Tibial nerve (tissue), 4 donors: ENCODE data around the gene UBALD1. TPM values are rescaled to one million over a fixed set of nuclear protein-coding genes. Genes with fewer than 3 reads are reported as not detected.
"Not testable (repeated sequence)": the region's sequence is repeated elsewhere in the genome, so short reads cannot be mapped to it uniquely, and the experiment has no call there.

Source experiments
- DNase-seq, 2 donors: peaks; one replicate each; pipeline ENCODE4 v3.0.0-alpha.2; 2019; ENCODE audit warnings: low spot score in 2 of 2
- H3K27ac ChIP-seq, 4 donors: fragments of 200-600 bp; sonication (generic) in 3 of 4; one replicate each; pipeline ENCODE4 v1.5.1; 2017 to 2019; ENCODE audit warnings: mild to moderate bottlenecking in 1 of 4
- H3K27me3 ChIP-seq, 2 donors: fragments of 200-600 bp; sonication (generic) in 1 of 2; one replicate each; pipeline versions ENCODE4 v1.5.1 to v1.6.0; 2017 to 2019
- H3K36me3 ChIP-seq, 3 donors: fragments of 200-600 bp; sonication (generic); one replicate each; pipeline ENCODE4 v1.5.1; 2018 to 2019
- H3K4me1 ChIP-seq, 4 donors: fragments of 200-600 bp; sonication (generic) in 3 of 4; one replicate each; pipeline ENCODE4 v1.5.1; 2017 to 2019
- H3K4me3 ChIP-seq, 4 donors: fragments of 200-600 bp; sonication (generic) in 3 of 4; one replicate each; pipeline ENCODE4 v1.5.1; 2017 to 2019; ENCODE audit warnings: mild to moderate bottlenecking in 1 of 4, moderate library complexity in 1 of 4
- H3K9me3 ChIP-seq, 4 donors: fragments of 200-600 bp; sonication (generic) in 3 of 4; one replicate each; pipeline ENCODE4 v1.5.1; 2017 to 2019
- CTCF ChIP-seq, 5 experiments: fragments of 200-600 bp in 3 of 5; fragments of 450-650 bp in 2 of 5; sonication (generic) in 3 of 5; IDR thresholded peaks; one replicate each; pipeline ENCODE4 v1.5.1; 2016 to 2019; ENCODE audit warnings: antibody characterized with exemption in 5 of 5, mild to moderate bottlenecking in 3 of 5, moderate library complexity in 2 of 5
- EP300 ChIP-seq, 2 donors: sonication (generic); formaldehyde crosslinking; IDR thresholded peaks; one replicate each; pipeline ENCODE4 v1.6.1; 2017; ENCODE audit warnings: antibody characterized with exemption in 2 of 2, mild to moderate bottlenecking in 1 of 2
- POLR2A ChIP-seq, 2 donors: fragments of 450-650 bp; IDR thresholded peaks; one replicate each; pipeline ENCODE4 v1.6.1; 2017; ENCODE audit warnings: antibody characterized with exemption in 2 of 2, mild to moderate bottlenecking in 2 of 2, moderate library complexity in 2 of 2
- WGBS, 2 donors: methylation state at CpG; one replicate each; pipeline ENCODE4 v1.1.5; 2018; 5-methylcytosine and 5-hydroxymethylcytosine counted together
- total RNA-seq, 4 donors: library from RNA; depleted of rRNA; stranded (reverse); fragments of >200 nt; gene quantifications; one replicate each; pipeline ENCODE4 v1.1.0, GENCODE V29; 2016

Gene UBALD1
- total RNA-seq, 4 donors from 2014 or later: 6.5 to 22.8 (median 9.8) TPM

- no peaks in the 10 kb centered on the region for H3K36me3 ChIP-seq
- DNase-seq: no peak
- peak overlapping the region in 2 of 4 donors; percentile 11 to 36 for H3K27ac ChIP-seq
- H3K9me3 ChIP-seq: no peaks in the 10 kb centered on the region
- no peaks in the 10 kb centered on the region for H3K27me3 ChIP-seq
- no peak for TF ChIP-seq CTCF (IDR thresholded peaks at IDR 0.05)
- no peak for TF ChIP-seq EP300 (IDR thresholded peaks at IDR 0.05)
- TF ChIP-seq POLR2A (IDR thresholded peaks at IDR 0.05): no peak
- H3K4me3 ChIP-seq: no peak overlapping the region
- H3K4me1 ChIP-seq: peaks cover 0 to 1% (median 0%) of the 10 kb centered on the region in 4 donors
- 46 to 52% methylated on average over 6 of the region's 6 CpGs for WGBS, 2 donors
Measured at GRCh38 chr16:4580250-4580649, 34.4 kb downstream of the UBALD1 start.

GRCh38 chr16:4578961-4579530 is 35.6 kb downstream of the UBALD1 start:
- Histone ChIP-seq H3K27ac (no peak overlapping the region), H3K4me1 (no peaks in the 10 kb centered on the region), H3K36me3 (no peaks in the 10 kb centered on the region), H3K9me3 (no peaks in the 10 kb centered on the region), H3K27me3 (no peaks in the 10 kb centered on the region), H3K4me3 (no peak overlapping the region)
- no peak for DNase-seq
- TF ChIP-seq POLR2A (IDR thresholded peaks at IDR 0.05) (no peak), EP300 (IDR thresholded peaks at IDR 0.05) (no peak), CTCF (IDR thresholded peaks at IDR 0.05) (no peak)
- WGBS, 2 donors: 86 to 89% methylated on average over 13 of the region's 13 CpGs

GRCh38 chr16:4576008-4576407 is 38.7 kb downstream of the UBALD1 start:
- 89 to 95% methylated on average over 9 to 12 of the region's 15 CpGs for WGBS, 2 donors
- H3K9me3 ChIP-seq: no peaks in the 10 kb centered on the region

GRCh38 chr16:4574919-4575705 is 39.6 kb downstream of the UBALD1 start:
- no peaks in the 10 kb centered on the region for H3K4me1 ChIP-seq
- no peak for TF ChIP-seq EP300 (IDR thresholded peaks at IDR 0.05)
- no peak for TF ChIP-seq POLR2A (IDR thresholded peaks at IDR 0.05)
- no peak for TF ChIP-seq CTCF (IDR thresholded peaks at IDR 0.05)
- DNase-seq: no peak
- H3K27ac ChIP-seq: no peak overlapping the region
- no peaks in the 10 kb centered on the region for H3K36me3 ChIP-seq
- H3K4me3 ChIP-seq: no peak overlapping the region
- 61 to 80% methylated on average over 6 to 9 of the region's 11 CpGs for WGBS, 2 donors
- H3K9me3 ChIP-seq: no peaks in the 10 kb centered on the region
- no peaks in the 10 kb centered on the region for H3K27me3 ChIP-seq

More at GRCh38 chr16:4576008-4576407, 38.7 kb downstream of the UBALD1 start:
- Histone ChIP-seq H3K4me1 (no peaks in the 10 kb centered on the region), H3K36me3 (no peaks in the 10 kb centered on the region), H3K27ac (no peak overlapping the region), H3K4me3 (no peak overlapping the region), H3K27me3 (no peaks in the 10 kb centered on the region)
- TF ChIP-seq CTCF (IDR thresholded peaks at IDR 0.05): no peak
- no peak for DNase-seq

- not testable (repeated sequence) for H3K36me3 ChIP-seq, DNase-seq, H3K9me3 ChIP-seq, H3K4me1 ChIP-seq, H3K4me3 ChIP-seq, H3K27me3 ChIP-seq, H3K27ac ChIP-seq
- 75 to 83% methylated on average over 7 of the region's 7 CpGs for WGBS, 2 donors
Measured at GRCh38 chr16:4573926-4574325, 40.8 kb downstream of the UBALD1 start.
